Heart right ventricle (tissue), 16 donors: ENCODE measurements around the gene GOPC. TPM values are rescaled to one million over a fixed set of nuclear protein-coding genes. Genes with fewer than 3 reads are reported as not detected.

ENCODE experiments used
- ATAC-seq, 8 donors: fragments of 200-7000 bp; cut with Tn5 transposase; one replicate each; pipeline ENCODE4 v1.9.1; 2020; ENCODE audit warnings: mild to moderate bottlenecking in 8 of 8, moderate library complexity in 8 of 8, moderate number of reproducible peaks in 1 of 8
- DNase-seq, 2 donors: peaks; one replicate each; pipeline ENCODE4 v3.0.0-alpha.2; 2020
- H3K27ac ChIP-seq, 10 donors: fragments of 200-600 bp; sonication (generic) in 2 of 10; one replicate each; pipeline versions ENCODE4 v1.5.0 to v1.8.0; 2020 to 2022; ENCODE audit warnings: mild to moderate bottlenecking in 3 of 10
- H3K27me3 ChIP-seq, 7 donors: fragments of 200-600 bp; one replicate each; pipeline ENCODE4 v1.8.0; 2021 to 2022; ENCODE audit warnings: mild to moderate bottlenecking in 2 of 7
- H3K36me3 ChIP-seq, 9 donors: fragments of 200-600 bp; sonication (generic) in 1 of 9; one replicate each; pipeline versions ENCODE4 v1.5.0 to v1.8.0; 2020 to 2022; ENCODE audit warnings: mild to moderate bottlenecking in 2 of 9
- H3K4me1 ChIP-seq, 9 donors: fragments of 200-600 bp; sonication (generic) in 1 of 9; one replicate each; pipeline versions ENCODE4 v1.5.0 to v1.8.0; 2020 to 2022; ENCODE audit warnings: mild to moderate bottlenecking in 4 of 9
- H3K4me3 ChIP-seq, 10 donors: fragments of 200-600 bp; sonication (generic) in 2 of 10; one replicate each; pipeline versions ENCODE4 v1.5.0 to v1.8.0; 2020 to 2022; ENCODE audit warnings: mild to moderate bottlenecking in 7 of 10, moderate library complexity in 2 of 10
- H3K9me3 ChIP-seq, 11 donors: fragments of 200-600 bp in 10 of 11; sonication (generic) in 2 of 11; one replicate each; pipeline versions ENCODE4 v1.5.0 to v1.8.0; 2013 to 2022; ENCODE audit warnings: mild to moderate bottlenecking in 2 of 11, control low read depth in 1 of 11, moderate library complexity in 1 of 11
- WGBS, 2 donors: extraction: QIAGEN DNeasy Blood & Tissue Kit; methylation state at CpG; one replicate each; pipeline ENCODE4 v1.1.7; 2013; ENCODE audit warnings: inconsistent platforms in 1 of 2; 5-methylcytosine and 5-hydroxymethylcytosine counted together
- intact Hi-C, 10 donors: fragments of 100-400 bp; cut with DNase I; formaldehyde crosslinking; loops; one replicate each; pipeline versions ENCODE4 v1.11.1 to v1.14.2; 2022
- polyA plus RNA-seq, 2 donors: library from polyadenylated mRNA; stranded (reverse); fragments of 200-250 nt; gene quantifications; one replicate each; pipeline ENCODE4 v1.2.3, GENCODE V29; 2013
- total RNA-seq, 10 donors: library from RNA; stranded (reverse); fragmentation: NEBNext Ultra II Directional in 3 of 10; extraction: Animal tissue kit (Norgen Biotek cat#: 25700) in 3 of 10; gene quantifications; one replicate each; pipeline versions ENCODE4 v1.2.1 to v1.2.4, GENCODE V29; 2021 to 2023
- TF ChIP-seq, protein P1 (sequence below), 9 donors: fragments of 200-600 bp; sonication (generic) in 2 of 9; IDR thresholded peaks; one replicate each; pipeline versions ENCODE4 v1.5.0 to v1.8.0; 2021 to 2022; ENCODE audit warnings: antibody characterized with exemption in 9 of 9, mild to moderate bottlenecking in 5 of 9, moderate library complexity in 1 of 9
- donor health status: Arrhythmogenic right ventricular cardiomyopathy.
- donor health status: ischemic (EF 13 %, LVEDD 7.1; RV severe dilation, severe dysfunction).
- donor health status: healthy with polysubstance abuse.
- donor health status: DM: no; HTN: yes; CAD: no.
- donor health status: DM: no; HTN: no; CAD: no.
- donor health status: ischemic (EF 25% LVEDD 6.9; RV normal size, moderate dysfunction).
- donor health status: ischemic (EF 25% LVEDD 5.7; RV mildly dilated, moderate dysfunction).
- donor health status: healthy.
- donor health status: DM: yes; HTN: yes; CAD: no.
- donor health status: Ischemic cardiomyopathy.
- donor health status: ischemic (EF 35%, LVEDD 5.7; RV mildly dilated, moderate dysfunction).
- donor health status: nonischemic (EF 11% LVEDD 7.7; RV severe dilation, severe dysfunction).
- donor health status: DM: yes; HTN: yes; CAD: no.
- donor health status: PGD.
- donor health status: ischemic (EF 29% LVEDD 5.4; RV normal size, mild dysfunction).
- donor health status: nonischemic (EF 23%, LVEDD 6.1; RV moderate dilation, normal function).

The GOPC gene
- total and polyA plus RNA-seq, 12 donors, result 11.1 to 32.8 (median 23.5) TPM

DNA sequence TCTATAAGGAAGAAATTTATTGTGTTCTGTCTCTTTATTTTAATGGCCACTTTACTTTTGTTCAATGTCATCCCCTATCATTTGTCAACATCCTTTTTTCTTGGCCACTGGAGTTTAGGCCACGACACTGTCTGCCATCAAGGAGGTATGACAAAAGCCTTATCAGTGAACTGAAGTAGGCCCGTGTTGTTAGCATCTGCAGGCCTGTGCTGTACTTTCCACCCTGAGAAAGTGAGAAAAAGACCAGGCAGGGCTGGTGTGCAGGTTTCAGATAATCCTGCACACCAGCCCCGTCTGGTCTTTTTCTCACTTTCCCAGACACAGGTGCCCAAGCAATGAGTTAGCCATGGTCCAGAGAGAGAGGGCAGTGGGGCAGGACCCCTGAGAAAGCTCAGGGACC lies 57.6 kb downstream of the GOPC start:
- no peak overlapping the region for H3K27ac ChIP-seq
- no peak overlapping the region for H3K4me3 ChIP-seq
- DNase-seq, result no peak
- H3K4me1 ChIP-seq, result peaks cover 0 to 23% (median 10%) of the 10 kb centered on the region in 9 donors
- 48 to 60% methylated on average over 3 of the region's 3 CpGs for WGBS, 2 donors
- no peaks in the 10 kb centered on the region for H3K9me3 ChIP-seq
- ATAC-seq, result no peak
- H3K27me3 ChIP-seq, result no peaks in the 10 kb centered on the region
- intact Hi-C loops, result loop anchor here in 5 of 10 donors (1.0 to 10.0 kb wide), 3 partner anchors 60 to 62 kb away; partner anchors contain the start of gene DCBLD1 (in 4 of the 5)
- TF ChIP-seq, protein P1, sequence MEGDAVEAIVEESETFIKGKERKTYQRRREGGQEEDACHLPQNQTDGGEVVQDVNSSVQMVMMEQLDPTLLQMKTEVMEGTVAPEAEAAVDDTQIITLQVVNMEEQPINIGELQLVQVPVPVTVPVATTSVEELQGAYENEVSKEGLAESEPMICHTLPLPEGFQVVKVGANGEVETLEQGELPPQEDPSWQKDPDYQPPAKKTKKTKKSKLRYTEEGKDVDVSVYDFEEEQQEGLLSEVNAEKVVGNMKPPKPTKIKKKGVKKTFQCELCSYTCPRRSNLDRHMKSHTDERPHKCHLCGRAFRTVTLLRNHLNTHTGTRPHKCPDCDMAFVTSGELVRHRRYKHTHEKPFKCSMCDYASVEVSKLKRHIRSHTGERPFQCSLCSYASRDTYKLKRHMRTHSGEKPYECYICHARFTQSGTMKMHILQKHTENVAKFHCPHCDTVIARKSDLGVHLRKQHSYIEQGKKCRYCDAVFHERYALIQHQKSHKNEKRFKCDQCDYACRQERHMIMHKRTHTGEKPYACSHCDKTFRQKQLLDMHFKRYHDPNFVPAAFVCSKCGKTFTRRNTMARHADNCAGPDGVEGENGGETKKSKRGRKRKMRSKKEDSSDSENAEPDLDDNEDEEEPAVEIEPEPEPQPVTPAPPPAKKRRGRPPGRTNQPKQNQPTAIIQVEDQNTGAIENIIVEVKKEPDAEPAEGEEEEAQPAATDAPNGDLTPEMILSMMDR (IDR thresholded peaks at IDR 0.05), result no peak
- H3K36me3 ChIP-seq, result peaks cover 0 to 76% (median 3%) of the 10 kb centered on the region in 9 donors

DNA sequence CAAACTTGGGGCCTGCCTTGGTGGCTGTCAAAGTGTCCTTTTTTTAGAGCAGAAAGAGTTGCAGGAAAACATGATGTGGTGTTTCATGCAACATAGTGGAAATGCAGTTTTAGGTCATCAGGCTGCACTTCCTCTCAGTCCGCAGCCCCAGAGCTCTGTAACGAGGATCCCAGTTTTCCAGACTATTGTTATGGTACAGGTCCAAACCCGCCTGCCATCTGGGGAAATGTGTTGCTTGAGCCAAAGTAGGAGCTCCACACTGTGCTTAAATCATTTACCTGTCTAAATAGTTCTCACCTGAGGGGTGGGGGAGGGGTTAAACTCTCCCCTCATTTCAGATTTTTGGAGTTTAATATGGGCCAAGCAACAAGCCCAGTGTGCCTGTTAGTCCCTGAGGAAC lies 59.8 kb downstream of the GOPC start:
- Histone ChIP-seq H3K36me3 (peaks cover 0 to 89% (median 12%) of the 10 kb centered on the region in 9 donors), H3K4me3 (no peak overlapping the region), H3K4me1 (peaks cover 0 to 3% (median 0%) of the 10 kb centered on the region in 9 donors), H3K9me3 (no peaks in the 10 kb centered on the region), H3K27ac (no peak overlapping the region), H3K27me3 (no peaks in the 10 kb centered on the region)
- TF ChIP-seq, protein P1 (IDR thresholded peaks at IDR 0.05), result no peak
- DNase-seq (no peak), ATAC-seq (no peak)
- intact Hi-C loops, result loop anchor here in 2 of 10 donors (10.0 kb wide), 1 partner anchor 58 kb away; the partner anchor contains the start of gene DCBLD1 (in 2 of the 2)
- WGBS, 2 donors, result 74 to 80% methylated on average over 3 of the region's 3 CpGs

DNA sequence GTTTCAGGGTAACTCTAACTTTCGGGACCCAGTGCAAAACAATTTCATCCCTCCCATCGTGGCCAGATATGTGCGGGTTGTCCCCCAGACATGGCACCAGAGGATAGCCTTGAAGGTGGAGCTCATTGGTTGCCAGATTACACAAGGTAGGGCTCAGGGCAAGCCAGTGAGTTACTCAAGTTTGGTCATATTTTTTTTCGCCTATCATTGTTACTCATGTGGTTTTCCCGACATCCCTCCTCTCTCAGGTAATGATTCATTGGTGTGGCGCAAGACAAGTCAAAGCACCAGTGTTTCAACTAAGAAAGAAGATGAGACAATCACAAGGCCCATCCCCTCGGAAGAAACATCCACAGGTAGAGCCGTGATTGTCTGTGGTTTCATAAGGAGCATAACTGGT lies 61.6 kb downstream of the GOPC start:
- DNase-seq (no peak), ATAC-seq (no peak)
- intact Hi-C loops, result loop anchor here in 2 of 10 donors (10.0 kb wide), 1 partner anchor 56 kb away; the partner anchor contains the start of gene DCBLD1 (in 2 of the 2)
- Histone ChIP-seq H3K9me3 (no peaks in the 10 kb centered on the region), H3K27me3 (no peaks in the 10 kb centered on the region), H3K4me3 (no peak overlapping the region), H3K4me1 (peaks cover 0 to 4% (median 0%) of the 10 kb centered on the region in 9 donors), H3K27ac (no peak overlapping the region), H3K36me3 (peaks cover 0 to 78% (median 12%) of the 10 kb centered on the region in 9 donors)
- TF ChIP-seq, protein P1 (IDR thresholded peaks at IDR 0.05), result no peak
- WGBS, 2 donors, result 95 to 99% methylated on average over 8 of the region's 8 CpGs

DNA sequence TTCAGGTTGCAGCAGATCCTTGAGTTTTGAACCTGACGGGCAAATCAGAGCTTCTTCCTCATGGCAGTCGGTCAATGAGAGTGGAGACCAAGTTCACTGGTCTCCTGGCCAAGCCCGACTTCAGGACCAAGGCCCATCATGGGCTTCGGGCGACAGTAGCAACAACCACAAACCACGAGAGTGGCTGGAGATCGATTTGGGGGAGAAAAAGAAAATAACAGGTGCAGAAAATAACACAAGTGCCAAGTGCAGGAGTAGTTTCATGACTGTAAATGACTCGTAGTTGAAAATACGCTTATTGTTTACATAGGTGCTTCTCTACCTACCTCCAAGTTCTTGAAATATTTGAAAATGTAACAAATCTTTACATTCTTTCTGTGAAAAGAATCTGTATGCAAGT lies 63.7 kb downstream of the GOPC start:
- H3K36me3 ChIP-seq, result peaks cover 0 to 57% (median 9%) of the 10 kb centered on the region in 9 donors
- TF ChIP-seq, protein P1 (IDR thresholded peaks at IDR 0.05), result no peak
- ATAC-seq (no peak), DNase-seq (no peak)
- peaks cover 0 to 22% (median 4%) of the 10 kb centered on the region in 9 donors for H3K4me1 ChIP-seq
- no peaks in the 10 kb centered on the region for H3K27me3 ChIP-seq
- 93 to 95% methylated on average over 9 of the region's 9 CpGs for WGBS, 2 donors
- intact Hi-C loops, result no loop called here
- H3K9me3 ChIP-seq, result no peaks in the 10 kb centered on the region
- no peak overlapping the region for H3K27ac ChIP-seq
- no peak overlapping the region for H3K4me3 ChIP-seq
